K562 (cell line): ENCODE results near the gene CHAT.

Experiments
- EP300 ChIP-seq: IDR thresholded peaks from 2 replicates; pipeline ENCODE4 v1.6.1; 2012; ENCODE audit warnings: low read length, improper control_type of control experiment
- PCBP2 ChIP-seq: fragments of 200-400 bp; formaldehyde crosslinking; IDR thresholded peaks from 2 replicates; pipeline ENCODE4 v1.6.1; 2018; ENCODE audit warnings: low read length, low read depth, mild to moderate bottlenecking, moderate library complexity; ENCODE audit not compliant: poor library complexity, severe bottlenecking
- RFX1 ChIP-seq: fragments of 450-650 bp; IDR thresholded peaks from 2 replicates; pipeline ENCODE4 v1.6.1; 2016; ENCODE audit warnings: mild to moderate bottlenecking, moderate library complexity
- SMC3 ChIP-seq: conservative IDR thresholded peaks from 2 replicates; pipeline ENCODE4 v1.6.1; 2011; ENCODE audit warnings: low read depth, low read length, improper control_type of control experiment; ENCODE audit not compliant: insufficient read depth
- SRF ChIP-seq, 2 experiments: fragments of 250-450, 450-650 bp in 1 of 2; sonication (Bioruptor Pico) in 1 of 2; sonication (generic) in 1 of 2; formaldehyde crosslinking; IDR thresholded peaks; 2 replicates each; pipeline versions ENCODE4 v1.5.0 to v1.5.1; 2020 to 2022; ENCODE audit warnings: mild to moderate bottlenecking in 1 of 2, missing genetic modification reagents in 1 of 2
- TARDBP ChIP-seq: fragments of 450-650 bp; IDR thresholded peaks from 2 replicates; pipeline ENCODE4 v1.6.1; 2016
- TGIF2 ChIP-seq: sonication (generic); formaldehyde crosslinking; IDR thresholded peaks from 2 replicates; pipeline ENCODE4 v1.8.1; 2022; ENCODE audit warnings: mild to moderate bottlenecking, missing genetic modification reagents, moderate library complexity
- ZFX ChIP-seq: sonication (generic); formaldehyde crosslinking; IDR thresholded peaks from 2 replicates; pipeline ENCODE4 v1.8.0; 2022; ENCODE audit warnings: mild to moderate bottlenecking, missing genetic modification reagents, moderate library complexity
- ZNF224 ChIP-seq: sonication (generic); formaldehyde crosslinking; IDR thresholded peaks from 2 replicates; pipeline ENCODE4 v1.8.0; 2022; ENCODE audit warnings: mild to moderate bottlenecking, missing genetic modification reagents
- TF ChIP-seq, protein P1 (sequence below), 3 experiments: IDR thresholded peaks in 2 of 3; conservative IDR thresholded peaks in 1 of 3; 2 replicates each; pipeline ENCODE4 v1.5.1; 2011 to 2012; ENCODE audit warnings: low read length in 3 of 3, mild to moderate bottlenecking in 3 of 3, control low read depth in 2 of 3, improper control_type of control experiment in 1 of 3, inconsistent platforms in 1 of 3, low read depth in 1 of 3, mixed read lengths in 1 of 3, moderate library complexity in 1 of 3; ENCODE audit not compliant: insufficient read depth in 2 of 3

- TF ChIP-seq TARDBP, result no peak
- no peak for TF ChIP-seq SMC3
- TF ChIP-seq, protein P1, sequence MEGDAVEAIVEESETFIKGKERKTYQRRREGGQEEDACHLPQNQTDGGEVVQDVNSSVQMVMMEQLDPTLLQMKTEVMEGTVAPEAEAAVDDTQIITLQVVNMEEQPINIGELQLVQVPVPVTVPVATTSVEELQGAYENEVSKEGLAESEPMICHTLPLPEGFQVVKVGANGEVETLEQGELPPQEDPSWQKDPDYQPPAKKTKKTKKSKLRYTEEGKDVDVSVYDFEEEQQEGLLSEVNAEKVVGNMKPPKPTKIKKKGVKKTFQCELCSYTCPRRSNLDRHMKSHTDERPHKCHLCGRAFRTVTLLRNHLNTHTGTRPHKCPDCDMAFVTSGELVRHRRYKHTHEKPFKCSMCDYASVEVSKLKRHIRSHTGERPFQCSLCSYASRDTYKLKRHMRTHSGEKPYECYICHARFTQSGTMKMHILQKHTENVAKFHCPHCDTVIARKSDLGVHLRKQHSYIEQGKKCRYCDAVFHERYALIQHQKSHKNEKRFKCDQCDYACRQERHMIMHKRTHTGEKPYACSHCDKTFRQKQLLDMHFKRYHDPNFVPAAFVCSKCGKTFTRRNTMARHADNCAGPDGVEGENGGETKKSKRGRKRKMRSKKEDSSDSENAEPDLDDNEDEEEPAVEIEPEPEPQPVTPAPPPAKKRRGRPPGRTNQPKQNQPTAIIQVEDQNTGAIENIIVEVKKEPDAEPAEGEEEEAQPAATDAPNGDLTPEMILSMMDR (IDR thresholded peaks at IDR 0.05 in 2 of 3, conservative IDR thresholded peaks at IDR 0.05 in 1 of 3; ENCODE audit: insufficient read depth in 2 of 3, low read depth in 1 of 3, low read length in 3 of 3), result no peak
- no peak for TF ChIP-seq RFX1
- no peak for TF ChIP-seq ZFX (CRISPR knock-in tag)
- no peak for TF ChIP-seq TGIF2 (CRISPR knock-in tag)
- no peak for TF ChIP-seq EP300
- no peak for TF ChIP-seq PCBP2
- TF ChIP-seq SRF (CRISPR knock-in tag; IDR thresholded peaks at IDR 0.05), result no peak
- no peak for TF ChIP-seq ZNF224 (CRISPR knock-in tag)
Observed at GRCh38 chr10:49614242-49615198, 683 bp downstream of the CHAT start.
